HG03039 (cell line): ENCODE data around the gene RAD9A.
"Not testable (repeated sequence)": the region's sequence is repeated elsewhere in the genome, so short reads cannot be mapped to it uniquely, and the experiment has no call there.

Source experiments
- ATAC-seq: cut with Tn5 transposase; IDR thresholded peaks from one replicate; pipeline ENCODE4 v1.9.1; 2021; ENCODE audit warnings: mild to moderate bottlenecking, moderate library complexity; ENCODE audit not compliant: unreplicated experiment

Gene RAD9A

DNA sequence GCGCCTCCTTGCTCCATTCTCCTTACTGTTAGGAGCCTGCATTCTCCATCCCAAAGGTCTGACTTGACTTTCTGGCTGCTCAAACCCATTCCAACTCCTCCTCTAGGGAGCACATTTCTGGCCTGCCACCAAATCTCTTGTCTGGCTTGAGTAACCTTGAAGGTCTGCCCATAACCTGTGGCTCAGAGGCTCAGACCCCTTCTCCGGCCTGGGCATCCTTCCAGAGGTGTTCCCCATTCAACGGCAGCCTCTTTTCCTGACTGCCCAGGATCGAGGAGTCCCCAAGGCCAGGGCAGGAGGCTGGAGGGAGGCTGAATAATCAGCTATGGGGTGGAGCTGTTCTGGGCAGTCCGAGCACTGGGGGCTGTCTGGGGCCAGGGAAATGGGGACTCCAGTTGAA is 2.2 kb downstream of the RAD9A start:
- ATAC-seq: no peak

DNA sequence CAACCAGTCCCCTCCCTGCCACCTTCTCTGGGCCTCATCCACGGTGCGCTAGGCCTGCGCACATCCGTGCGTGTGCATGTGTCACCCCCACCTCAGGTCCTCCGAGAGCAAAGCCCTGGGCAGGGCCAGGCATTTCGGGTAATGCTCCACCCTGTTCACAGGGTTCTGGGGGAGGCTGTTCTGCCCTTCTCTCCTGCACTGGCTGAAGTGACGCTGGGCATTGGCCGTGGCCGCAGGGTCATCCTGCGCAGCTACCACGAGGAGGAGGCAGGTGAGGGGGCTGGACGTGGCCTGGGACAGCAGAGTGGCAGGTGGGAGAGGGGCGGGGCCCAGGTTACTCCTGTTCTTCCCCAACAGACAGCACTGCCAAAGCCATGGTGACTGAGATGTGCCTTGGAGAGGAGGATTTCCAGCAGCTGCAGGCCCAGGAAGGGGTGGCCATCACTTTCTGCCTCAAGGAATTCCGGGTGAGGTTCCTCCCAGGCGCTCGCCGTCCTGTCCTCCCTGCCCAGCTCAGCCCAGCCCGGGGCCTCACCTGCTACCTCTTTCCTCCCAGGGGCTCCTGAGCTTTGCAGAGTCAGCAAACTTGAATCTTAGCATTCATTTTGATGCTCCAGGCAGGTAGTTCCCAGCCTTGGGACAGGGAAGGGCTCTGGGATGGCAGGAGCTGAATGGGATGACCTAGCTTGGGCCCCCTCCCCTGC is 3.9 kb downstream of the RAD9A start:
- no peak for ATAC-seq

DNA sequence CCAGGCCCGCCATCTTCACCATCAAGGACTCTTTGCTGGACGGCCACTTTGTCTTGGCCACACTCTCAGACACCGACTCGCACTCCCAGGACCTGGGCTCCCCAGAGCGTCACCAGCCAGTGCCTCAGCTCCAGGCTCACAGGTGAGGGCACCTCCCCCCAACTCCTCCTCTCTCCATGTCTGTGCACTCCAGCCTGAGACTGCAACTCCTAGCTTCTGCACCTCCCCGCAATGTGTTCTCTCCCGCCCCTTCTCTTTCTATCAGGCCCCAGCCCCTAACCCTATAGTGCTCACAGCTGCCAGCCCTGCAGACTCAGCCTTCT is 4.4 kb downstream of the RAD9A start:
- no peak for ATAC-seq

DNA sequence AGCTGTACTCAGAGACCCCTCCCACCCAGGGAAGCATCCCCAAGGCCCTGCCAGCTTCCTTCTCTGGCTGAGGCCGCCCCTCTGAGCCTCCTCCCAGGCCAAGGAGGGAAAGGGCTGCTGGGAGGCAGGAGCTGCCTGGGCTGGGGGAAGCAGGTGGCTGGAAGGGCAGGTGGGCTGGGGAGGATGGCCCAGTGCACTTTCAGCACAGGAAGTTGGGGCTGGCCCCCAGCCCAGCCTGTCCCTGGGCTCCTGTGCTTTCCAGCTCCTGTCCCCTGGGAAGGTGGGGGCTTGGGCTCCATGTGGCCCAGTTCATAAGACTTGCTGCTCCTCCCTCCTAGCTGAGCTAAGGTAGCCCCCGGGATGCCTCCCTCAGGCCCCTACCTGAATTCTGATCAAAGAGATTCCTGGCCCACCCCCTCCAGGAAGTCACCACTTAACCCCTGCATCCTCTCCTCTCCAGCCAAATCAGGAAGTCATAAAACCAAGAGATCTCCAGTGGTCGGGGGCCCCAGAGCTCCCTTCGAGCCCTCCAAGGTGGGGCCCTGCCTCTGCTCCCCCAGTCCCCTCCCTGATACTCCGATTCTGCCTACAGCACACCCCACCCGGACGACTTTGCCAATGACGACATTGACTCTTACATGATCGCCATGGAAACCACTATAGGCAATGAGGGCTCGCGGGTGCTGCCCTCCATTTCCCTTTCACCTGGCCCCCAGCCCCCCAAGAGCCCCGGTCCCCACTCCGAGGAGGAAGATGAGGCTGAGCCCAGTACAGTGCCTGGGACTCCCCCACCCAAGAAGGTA is 5.0 kb downstream of the RAD9A start:
- no peak for ATAC-seq

- ATAC-seq: no peak
Observed at GRCh38 chr11:67397536-67397935, 5.8 kb downstream of the RAD9A start.

DNA sequence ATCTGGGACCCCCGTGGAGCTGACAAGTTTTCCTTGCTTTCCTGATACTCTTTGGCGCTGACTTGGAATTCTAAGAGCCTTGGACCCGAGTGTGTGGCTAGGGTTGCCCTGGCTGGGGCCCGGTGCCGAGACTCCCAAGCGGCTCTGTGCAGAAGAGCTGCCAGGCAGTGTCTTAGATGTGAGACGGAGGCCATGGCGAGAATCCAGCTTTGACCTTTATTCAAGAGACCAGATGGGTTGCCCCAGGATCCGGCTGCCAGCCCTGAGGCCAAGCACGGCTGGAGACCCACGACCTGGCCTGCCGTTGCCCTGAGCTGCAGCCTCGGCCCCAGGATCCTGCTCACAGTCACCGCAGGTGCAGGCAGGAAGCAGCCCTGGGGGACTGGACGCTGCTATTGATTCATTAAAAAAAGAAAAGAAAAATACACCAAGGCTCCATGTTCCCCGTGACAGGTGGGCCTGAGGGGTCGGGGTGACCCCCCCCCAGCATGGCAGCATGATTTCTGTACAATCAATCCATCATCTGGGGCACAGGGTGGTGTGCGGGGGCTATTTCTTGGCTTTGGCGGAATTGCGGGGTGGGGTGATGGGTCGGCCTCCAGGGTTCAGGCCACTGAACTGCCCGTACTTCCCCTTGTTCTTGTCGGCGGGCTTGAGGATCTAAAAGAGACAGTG is 6.3 kb downstream of the RAD9A start:
- ATAC-seq: no peak

DNA sequence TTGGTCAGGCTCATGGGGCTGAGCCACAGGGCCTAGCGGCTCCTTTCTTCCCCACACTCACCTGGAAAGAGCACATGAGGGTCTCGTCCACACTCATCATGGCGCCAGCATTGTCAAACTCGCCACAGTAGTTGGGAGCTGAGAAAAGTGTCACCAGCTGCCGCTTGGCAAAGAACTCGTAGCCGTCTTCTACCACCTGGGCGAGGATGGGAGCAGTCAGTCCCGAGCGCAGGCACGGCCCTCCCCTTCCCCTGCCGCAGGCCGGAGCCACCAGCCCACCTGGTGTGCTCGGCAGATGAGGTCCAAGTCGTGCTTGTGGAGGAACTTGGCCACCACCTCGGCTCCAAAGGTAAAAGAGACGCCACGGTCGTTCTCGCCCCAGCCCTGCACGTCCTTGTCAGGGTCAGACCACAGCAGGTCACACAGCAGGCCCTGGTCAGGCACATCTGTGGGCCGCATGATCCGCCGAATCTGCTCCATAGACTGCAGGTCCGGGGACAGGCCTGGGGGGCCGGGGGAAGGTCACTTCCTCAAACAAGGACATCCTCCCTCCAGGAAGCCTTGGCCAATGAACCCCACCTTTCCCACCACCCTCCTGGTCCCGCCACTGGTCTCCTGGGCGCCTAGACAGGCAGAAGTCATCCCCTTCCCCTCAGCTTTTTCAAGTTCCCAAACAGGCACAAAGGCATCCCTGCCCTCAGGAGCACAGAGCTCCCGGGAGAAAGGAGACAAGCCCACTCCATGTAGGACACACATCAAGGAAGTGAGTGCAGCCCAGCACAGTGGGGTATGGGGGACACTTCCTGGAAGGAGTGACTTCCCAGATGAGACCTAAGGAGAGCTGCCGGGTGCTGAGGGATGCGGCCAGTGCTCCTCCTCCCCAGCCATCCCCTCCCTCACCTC is 7.1 kb downstream of the RAD9A start:
- no peak for ATAC-seq

- ATAC-seq: no peak
Observed at GRCh38 chr11:67400251-67400941, 8.6 kb downstream of the RAD9A start.

DNA sequence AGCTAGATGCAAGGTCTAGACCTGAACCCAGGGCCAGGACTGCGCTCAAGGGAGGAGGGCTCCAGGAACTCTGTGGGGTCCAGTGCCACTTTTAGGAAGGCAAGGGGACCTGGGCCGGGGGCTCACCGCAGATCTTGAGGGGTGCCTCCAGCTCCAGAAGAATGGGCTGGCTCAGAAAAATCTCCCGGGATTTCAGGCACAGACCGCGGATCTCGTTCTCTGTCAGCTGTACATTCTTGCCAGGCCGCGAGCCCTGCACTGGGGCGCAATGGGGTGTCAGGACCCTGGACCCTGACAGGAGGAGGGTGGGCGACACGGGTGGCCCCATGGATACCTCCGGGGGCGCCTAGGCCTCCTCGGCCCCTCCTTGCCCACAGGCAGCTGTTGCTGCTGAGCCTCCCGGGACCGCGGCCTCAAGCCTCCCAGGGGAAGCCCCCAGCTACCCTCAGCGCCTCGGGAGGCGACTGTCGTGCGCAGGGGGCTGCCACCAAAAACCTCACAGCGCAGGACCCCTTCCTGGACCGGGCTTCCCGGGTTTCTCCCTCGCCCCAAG is 9.2 kb downstream of the RAD9A start:
- ATAC-seq: peak; percentile 7

DNA sequence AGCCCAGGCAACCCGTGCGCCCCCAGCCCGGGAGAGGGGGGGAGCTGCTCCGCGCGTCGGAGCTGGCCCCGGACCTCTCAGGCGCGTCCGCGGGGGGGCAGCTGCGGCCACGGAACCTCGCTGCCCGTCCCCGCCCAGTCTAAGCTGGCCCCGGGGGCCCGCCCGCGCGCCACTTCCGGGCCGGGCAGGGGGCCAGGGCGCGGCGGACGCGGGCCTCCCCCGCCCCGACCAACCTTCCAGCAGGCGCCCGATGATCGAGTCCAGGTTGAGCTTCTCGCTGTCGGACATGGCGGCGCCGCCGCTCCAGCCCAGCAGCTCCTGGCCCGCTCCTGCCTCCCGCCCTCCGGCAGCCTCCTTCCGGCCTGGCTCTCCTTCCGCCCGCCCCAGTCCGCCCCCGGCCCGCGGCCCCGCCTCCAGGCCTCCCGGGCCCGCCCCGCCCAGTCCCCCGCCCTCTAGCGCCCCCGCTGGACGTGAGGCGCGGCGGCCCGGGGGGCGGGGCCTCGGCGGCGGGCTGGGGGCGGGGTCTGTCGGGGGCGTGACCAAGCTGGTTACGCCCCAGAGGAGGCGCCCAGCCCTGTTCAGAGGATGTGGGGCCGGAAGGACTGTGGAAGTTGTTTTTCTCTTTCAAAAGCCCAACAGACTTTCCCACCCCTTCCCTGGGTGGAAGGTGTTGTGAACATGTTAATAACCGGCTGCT is 9.9 kb downstream of the RAD9A start, which contains the start of gene PPP1CA:
Gene PPP1CA, minus strand, starts transcription at position 364 of the 697 bp plus-strand sequence. Its CDS starts 76 bp downstream, at position 288.
- peak; percentile 50 for ATAC-seq

DNA sequence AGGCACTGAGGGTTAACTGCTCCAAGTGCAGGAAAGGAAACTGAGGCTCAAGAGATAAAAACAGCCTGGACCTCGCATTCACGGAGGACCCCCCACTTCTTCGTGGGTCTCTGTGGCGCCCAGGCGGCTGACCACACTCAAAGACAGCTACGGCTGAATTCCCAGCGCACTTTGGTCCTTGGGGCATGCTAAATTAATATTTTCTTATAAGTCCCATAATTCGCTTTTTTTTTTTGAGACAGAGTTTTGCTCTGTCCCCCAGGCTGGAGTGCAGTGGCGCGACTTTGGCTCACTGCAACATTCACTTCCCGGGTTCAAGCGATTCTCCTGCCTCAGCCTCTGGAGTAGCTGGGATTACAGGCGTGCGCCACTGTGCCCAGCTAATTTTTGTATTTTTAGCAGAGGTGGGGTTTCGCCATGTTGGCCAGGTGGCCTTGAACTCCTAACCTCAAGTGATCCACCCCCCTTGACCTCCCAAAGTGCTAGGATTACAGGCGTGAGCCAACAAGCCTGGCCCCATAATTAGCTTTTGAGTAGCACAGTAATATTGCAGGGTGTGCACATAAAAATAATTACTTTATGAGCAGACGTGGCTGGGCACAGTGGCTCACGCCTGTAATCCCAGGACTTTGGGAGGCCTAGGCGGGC is 10.5 kb downstream of the RAD9A start:
- ATAC-seq: not testable (repeated sequence)

DNA sequence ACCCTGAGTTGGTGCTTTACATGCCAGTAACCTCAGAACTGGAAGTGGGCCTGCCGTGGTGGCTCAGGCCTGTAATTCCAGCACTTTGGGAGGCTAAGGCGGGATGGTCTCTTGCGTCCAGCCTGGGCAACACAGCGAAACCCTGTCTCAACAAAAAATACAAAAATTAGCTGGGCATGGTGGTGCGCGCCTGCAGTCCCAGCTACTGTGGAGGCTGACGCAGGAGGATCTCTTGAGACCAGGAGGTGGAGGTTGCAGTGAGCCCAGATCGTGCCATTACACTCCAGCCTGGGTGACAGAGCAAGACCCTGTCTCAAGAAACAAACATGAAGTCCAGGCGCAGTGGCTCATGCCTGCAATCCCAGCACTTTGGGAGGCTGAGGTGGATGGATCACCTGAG is 11.3 kb downstream of the RAD9A start:
- not testable (repeated sequence) for ATAC-seq

DNA sequence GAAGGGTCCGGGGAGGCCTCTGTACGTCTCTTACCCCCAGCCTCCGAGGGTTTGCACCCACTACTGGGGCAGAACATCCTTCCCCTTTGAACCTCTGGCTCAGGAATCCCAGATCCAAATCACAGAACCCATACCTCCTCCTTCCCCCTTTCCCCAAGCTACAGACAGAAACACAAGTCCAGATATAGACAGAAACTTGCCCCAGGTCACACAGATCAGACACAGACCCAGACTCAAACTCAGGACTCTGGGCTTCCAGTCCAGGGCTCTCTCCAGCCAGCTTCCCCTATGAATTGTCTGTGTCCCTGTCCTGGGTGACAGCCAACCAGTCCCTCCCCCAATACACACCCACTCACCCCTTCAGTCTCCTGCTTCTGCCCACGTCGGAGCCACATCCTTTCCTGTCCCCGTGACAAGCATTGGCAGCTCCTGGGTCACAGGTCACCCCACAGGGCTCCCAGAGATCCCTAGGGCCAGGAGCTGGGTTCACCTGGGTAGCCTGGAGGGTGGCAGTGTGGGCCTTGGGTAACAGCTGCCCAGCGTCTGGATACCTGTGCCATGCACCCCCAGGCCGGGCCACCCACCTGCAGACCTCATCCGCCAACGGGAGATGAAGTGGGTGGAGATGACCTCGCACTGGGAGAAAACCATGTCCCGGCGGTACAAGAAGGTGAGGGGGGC is 12.9 kb downstream of the RAD9A start:
- no peak for ATAC-seq

GRCh38 chr11:67405196-67405567 is 13.4 kb downstream of the RAD9A start:
- no peak for ATAC-seq

- no peak for ATAC-seq
Observed at GRCh38 chr11:67405688-67406339, 14.0 kb downstream of the RAD9A start.

GRCh38 chr11:67406420-67406968 is 14.7 kb downstream of the RAD9A start:
- no peak for ATAC-seq

DNA sequence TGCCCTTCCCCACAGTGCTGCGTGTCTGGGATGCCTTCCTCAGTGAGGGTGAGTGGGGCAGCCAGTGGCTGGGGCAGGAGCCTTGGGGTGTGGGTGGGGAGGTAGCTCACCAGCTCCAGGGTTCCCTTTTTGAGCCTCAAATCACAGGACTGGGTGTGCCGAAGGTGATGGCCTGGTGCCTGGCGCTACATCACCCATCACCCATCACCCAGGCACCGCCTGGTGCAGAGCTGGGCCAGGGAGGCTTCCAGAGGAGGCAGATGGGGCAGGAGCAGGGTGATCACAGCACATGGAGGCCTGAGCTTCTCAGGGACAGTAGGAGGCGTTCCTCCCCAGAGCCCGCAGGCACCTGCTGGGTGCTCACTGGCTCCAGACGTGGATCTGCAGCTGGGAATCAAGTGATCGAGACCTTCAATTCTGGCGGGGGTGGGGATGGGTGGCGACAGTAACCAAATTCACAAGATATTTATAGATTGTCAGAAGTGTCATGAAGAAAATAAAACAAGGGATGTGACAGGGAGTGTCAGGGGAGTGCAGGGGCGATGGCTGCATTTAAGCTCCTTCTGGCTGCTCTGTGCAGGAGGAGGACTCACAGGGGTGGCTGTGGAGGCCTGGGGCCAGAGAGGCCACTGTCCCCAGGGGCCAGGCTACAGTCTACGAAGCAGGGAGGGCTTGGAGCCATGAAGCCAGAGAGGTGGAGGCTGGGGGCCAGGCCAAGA is 15.3 kb downstream of the RAD9A start:
- ATAC-seq: no peak
